8988T (cell line): Measurements from ENCODE around the gene GALNT7.
"Not testable (repeated sequence)": the region's sequence is repeated elsewhere in the genome, so short reads cannot be mapped to it uniquely, and the experiment has no call there.

ENCODE experiments used
- DNase-seq: peaks from one replicate; pipeline ENCODE4 v3.0.0; 2011

Gene GALNT7, protein sequence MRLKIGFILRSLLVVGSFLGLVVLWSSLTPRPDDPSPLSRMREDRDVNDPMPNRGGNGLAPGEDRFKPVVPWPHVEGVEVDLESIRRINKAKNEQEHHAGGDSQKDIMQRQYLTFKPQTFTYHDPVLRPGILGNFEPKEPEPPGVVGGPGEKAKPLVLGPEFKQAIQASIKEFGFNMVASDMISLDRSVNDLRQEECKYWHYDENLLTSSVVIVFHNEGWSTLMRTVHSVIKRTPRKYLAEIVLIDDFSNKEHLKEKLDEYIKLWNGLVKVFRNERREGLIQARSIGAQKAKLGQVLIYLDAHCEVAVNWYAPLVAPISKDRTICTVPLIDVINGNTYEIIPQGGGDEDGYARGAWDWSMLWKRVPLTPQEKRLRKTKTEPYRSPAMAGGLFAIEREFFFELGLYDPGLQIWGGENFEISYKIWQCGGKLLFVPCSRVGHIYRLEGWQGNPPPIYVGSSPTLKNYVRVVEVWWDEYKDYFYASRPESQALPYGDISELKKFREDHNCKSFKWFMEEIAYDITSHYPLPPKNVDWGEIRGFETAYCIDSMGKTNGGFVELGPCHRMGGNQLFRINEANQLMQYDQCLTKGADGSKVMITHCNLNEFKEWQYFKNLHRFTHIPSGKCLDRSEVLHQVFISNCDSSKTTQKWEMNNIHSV

DNA sequence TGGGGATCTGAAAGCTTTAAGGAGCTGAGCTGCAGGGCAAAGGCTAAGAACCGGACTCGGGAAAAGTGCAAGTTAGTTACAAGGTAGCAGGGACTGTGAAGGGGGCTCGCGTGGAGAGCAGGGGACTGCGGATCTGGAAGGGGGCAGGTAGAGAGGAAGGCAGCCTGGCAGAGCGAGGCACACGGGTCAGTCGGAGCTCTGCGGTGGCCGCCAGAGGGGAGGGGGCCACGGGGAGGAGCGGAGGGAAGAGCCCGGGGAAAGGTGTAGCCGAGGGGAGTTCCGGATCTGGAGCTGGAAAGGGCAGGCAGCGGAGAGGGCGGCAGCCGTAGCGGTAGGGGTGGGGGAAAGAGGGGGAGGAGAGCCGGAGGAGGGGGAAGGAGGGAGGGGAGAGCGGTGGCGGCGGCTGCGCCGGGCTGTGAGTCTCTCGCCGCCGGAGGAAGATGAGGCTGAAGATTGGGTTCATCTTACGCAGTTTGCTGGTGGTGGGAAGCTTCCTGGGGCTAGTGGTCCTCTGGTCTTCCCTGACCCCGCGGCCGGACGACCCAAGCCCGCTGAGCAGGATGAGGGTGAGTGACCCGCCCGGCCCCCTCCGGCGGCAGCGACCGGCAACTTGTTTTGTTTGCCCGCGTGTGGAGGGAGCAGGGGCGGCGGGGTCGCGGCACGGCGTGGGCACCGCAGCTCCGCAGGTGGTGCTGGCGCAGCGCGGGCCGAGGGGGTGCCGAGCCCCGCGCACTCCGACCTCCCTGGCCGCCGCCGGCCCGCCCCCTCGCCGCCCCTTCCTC, at the start of gene GALNT7:
Gene GALNT7 (plus strand): TSS at position 416 of the 782 bp plus-strand sequence. CDS start 25 bp downstream, at position 441.
- DNase-seq, result peak; percentile 70

DNA sequence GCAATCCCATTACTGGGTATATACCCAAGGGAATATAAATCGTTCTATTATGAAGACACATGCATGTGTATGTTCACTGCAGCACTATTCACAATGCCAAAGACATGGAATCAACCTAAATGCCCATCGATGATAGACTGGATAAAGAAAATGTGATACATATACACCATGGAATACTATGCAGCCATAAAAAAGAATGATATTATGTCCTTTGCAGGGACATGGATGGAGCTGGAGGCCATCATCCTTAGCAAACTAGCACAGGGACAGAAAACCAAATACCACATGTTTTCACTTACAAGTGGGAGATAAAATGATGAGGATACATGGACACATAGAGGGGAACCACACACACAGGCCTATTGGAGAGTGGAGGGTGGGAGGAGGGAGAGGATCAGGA, 49.8 kb upstream of the GALNT7 start:
- DNase-seq, result not testable (repeated sequence)

DNA sequence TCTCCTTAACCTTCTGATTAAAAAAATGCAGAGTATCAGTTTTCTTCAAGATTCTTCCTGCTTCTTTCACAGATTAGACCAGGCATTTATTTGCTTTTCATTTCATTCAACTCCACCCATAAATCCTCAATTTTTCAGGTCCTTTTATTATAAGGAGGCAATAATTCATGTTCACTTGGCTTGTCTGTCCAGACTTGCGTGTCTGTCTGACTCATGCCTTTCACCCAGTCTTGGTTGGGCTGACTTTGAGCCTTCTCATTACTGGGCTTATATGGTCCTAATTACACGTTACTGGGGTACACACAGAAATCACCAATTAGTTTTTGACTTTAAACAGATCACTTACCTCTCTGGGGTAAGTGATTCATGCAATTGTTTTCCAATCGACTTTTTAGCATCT, 48.8 kb upstream of the GALNT7 start:
- no peak for DNase-seq

DNA sequence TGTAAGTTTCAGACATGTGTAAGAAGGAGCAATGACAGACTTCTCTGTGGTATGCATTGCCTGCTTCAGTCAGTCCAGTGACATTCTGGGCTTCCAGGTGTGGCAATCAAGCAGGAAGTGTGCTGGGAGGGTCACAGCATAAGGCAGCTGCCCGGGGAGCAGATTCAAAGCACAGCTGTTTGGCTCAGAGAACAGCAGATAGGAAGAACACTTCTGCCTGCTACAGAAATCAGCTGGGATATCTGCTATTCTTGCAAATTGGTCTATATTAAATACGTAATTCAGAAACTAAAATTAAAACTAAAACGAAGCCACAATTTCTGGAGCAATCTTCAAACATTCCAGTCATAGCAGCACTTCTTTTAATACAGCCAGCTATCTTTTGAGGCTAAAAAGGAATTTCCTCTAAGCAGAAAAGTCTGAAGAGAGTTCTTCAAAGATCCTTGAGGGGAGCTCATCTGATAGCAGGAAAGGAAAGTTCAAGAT, 47.5 kb upstream of the GALNT7 start:
- no peak for DNase-seq

DNA sequence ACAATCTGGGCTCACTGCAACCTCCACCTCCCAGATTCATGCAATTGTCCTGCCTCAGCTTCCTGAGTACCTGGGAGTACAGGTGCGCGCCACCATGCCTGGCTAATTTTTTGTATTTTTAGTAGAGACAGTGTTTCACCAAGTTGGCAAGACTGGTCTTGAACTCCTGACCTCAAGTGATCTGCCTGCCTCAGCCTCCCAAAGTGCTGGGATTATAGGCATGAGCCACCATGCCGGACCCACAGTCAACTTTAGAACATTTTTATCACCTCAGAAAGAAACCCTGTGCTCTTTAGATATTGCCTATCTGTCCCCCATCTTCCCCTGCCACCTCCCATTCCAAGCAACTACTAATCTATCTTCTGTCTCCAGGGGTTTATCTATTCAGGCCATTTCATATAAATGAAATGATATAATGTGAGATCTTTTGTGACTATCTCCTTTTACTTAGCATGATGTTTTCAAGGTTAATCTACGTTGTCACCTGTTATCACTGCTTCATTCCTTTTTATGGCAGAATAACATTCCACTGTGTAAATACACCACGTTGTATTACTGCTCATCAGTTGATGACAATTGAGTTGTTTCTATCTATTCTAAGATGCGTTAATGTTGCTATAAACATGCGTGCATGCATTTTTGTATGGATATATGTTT, 44.3 kb upstream of the GALNT7 start:
- no peak for DNase-seq

DNA sequence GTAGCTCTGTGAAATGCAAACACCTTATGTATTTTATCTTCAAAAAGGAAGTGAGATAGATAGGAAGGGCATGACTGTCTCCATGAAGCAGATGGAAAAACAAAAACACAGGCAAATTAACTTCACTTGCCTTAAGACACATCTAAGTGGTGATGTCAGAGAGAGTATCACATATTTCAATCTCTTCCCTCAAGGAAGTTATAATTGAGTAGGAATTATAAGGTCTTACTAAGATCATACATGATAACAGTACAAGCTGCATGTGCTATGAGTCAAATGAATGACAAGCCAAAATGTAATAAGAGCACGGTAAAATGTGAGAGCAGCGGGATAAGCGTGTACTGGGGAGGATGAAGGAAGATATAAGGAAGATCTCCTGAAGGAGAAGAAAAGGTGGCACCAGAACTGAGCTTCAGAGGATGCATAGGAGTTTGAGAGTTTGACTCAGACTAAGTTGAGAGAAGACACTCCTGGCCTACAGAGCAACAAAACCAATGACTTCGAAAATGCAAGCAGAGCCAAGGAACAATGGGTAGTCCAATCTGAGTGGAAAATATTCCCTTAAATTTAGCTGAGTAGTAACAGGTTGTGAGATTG, 43.3 kb upstream of the GALNT7 start:
- no peak for DNase-seq

DNA sequence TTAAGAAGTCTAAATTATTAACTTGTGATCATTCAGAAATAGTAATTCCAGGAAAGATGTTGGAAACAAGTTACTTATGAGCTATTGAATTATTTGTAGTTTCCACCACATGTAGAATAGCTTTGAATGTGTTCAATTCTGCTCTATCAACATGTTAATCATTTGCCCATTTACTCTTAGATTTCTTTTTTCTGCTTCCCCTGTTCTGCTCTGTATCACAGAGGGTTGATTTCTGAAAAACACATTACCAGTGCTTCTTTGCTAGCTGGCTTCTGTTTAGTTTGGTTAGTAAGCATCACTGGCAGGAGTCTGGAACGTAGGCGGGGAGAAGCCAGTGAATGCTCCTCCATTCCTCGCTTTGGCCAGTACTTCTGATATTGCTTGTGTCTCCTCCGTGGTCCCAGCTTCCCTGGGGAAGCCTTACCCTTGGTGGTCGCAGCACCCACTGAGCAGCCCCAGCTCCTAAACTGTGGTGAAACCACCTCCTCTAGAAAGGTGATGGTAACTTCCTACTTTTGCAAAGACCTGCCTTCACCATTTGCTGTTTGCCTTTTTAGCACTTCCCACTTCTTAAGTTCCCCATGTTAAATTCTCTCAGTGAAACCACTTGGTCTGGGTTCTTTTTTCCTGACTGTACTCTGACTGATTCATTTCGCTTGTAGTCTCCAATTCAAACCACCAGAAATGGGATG, 40.3 kb upstream of the GALNT7 start:
- DNase-seq, result no peak

DNA sequence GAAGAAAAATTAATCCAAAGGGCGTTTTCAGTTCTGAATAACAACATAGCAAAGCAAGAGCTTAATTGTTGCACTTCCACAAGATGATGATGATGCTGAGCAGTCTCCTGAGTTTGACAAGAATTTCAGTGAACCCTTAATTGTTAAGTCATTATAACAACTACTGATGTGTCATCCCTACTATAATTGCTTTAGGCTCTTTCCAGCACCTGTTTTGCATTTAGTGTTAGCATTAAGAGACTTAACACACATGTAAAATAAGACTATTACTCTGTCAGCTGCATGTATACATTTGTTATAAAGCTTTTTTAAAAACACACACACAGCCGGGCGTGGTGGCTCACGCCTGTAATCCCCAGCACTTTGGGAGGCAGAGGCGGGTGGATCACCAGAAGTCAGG, 37.9 kb upstream of the GALNT7 start:
- no peak for DNase-seq

DNA sequence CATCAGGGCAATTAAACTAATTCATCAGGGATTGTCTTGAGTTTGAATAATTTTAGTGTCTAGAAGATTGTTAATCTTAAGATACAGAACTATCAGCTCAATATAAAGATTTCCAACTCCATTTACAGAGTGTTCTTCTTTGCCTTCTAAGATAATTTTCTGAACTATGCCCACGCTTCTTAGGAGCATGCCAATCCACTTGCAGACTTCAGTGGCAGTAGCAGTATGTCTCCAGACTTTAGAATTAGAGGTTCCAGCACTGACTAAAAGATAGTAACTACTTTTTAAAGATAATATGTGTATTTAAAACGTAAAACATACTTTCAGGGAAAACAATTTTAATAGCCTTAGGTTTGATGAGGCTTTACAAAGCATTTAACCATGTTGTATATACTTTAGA, 34.2 kb upstream of the GALNT7 start:
- DNase-seq, result no peak

DNA sequence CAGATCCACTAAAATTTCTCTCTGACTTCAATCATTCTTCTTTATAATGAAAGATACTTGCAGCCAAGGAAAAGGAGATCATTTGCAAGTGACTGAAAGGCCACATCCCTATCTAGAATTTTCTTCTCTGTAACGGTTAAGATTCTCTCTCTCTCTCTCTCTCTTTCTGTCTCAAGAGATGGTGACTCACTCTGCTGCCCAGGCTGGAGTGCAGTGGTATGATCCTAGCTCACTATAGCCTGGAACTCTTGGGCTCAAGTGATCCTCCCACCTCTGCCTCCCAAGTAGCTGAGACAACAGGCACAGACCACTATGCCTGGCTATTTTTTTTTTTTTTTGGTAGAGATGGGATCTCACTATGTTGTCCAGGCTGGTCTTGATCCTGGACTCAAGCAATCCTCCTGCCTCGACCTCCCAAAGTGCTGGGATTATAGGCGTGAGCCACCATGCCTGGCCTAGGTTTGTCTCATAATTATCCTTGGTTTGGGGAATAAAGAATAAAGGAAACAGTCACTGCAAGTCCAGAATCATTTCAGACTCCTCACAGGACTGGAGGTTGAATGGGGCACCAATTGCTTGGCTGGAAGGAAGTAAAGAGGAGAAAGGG, 33.3 kb upstream of the GALNT7 start:
- no peak for DNase-seq

DNA sequence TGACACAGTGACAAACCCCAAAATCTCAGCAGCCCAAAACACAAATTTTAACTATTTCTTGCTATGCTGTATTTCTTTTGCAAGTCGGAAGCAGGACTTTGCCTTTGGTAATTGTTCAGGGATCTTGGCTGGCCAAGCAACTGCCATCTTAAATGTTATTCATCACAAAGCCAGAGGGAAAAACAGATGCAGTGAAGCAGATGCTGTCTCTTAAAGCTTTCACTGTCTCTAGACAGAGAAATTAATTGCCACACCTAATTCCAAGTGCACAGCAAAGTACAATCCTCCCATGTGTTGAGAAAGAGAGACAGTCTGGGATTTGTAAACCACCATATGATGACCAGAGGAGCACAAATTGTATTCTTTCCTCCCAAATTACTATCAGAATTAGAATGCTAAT, 30.0 kb upstream of the GALNT7 start:
- no peak for DNase-seq

DNA sequence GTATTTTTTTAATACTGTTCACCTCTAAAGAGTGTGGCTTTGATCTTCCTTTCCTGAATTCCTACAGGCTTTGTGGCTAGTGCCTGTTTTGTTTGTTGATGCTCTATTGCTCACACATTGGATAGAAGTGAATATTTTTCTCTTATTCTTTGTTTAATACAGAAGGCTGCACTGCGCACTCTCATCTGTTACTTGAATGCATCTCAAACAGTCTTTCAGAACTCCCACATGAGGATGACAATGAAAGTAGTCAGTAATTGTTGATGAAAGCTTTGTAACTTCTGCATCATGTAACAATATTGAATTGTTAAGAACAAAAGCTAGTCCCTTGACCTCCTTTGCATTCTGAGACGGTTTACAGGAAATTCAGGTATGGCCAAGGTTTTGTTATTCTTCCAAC, 29.1 kb upstream of the GALNT7 start:
- DNase-seq, result no peak

DNA sequence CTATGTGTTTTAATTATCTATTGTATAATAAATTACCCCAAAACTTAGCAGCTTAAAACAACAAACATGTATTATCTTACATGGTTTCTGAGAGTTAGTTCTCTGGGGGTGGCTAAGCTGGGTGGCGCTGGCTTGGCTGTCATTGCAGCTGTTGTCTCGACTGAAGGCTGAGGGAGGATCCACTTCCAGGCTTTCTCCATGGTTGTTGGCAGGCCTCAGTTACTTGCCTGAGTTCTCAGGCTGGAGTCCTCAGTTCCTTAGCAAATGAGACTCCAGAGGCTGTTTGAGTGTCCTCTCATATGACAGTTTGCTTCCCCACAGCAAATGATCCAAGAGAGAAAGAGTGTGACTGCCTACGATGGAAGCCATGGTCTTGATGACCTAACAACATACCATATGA, 23.5 kb upstream of the GALNT7 start:
- no peak for DNase-seq

DNA sequence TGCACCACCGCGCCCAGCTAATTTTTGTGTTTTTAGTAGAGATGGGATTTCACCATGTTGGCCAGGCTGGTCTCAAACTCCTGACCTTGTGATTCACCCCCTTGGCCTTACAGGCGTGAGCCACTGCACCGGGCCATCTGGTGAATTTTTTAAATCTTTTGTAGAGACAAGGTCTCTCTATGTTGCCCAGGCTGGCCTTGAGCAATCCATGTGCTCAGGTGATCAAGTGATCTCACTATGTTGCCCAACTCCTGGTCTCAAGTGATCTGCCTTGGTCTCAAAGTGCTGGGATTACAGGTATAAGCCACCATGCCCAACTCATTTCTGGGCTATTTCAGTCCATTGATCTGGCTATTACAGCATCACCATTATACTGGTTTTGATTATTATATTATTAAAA, 22.2 kb upstream of the GALNT7 start:
- no peak for DNase-seq

DNA sequence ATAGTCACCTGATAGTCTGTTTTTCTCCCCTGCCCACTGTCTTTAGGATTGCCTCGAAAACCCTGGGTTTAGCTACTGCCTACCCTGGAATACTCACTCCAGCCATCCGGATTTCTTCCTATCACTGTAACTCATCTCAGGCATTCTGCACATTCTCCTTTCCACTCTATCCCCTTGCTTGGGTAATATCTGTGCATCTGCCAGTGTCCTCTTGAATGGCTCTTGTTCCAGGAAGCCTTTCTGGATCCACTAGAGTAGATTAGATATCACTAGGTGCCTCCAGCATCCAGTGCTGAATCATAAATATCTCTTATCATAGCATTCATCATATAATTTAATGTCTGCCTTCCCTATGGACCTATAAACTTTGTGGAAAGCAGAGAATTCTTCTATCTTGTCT, 17.1 kb upstream of the GALNT7 start:
- DNase-seq, result no peak

DNA sequence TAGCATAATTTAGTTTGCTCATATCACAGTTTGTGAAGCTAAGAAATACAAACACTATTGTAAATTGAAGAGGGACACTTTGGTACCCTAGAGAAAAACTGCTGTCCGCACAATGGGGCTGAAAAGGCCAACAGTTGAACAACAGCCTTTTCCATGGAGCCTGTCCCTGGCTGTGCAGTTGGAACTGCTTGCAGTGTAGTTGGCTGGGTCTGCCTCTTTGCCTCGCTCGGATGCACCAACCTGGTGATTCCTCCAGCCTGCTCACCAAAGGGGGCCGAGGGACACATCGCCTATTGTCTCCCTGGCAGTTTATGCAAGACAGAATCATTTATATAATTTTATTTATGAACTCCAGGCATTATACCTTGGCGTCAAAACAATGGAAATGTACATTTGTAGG, 16.5 kb upstream of the GALNT7 start:
- no peak for DNase-seq

DNA sequence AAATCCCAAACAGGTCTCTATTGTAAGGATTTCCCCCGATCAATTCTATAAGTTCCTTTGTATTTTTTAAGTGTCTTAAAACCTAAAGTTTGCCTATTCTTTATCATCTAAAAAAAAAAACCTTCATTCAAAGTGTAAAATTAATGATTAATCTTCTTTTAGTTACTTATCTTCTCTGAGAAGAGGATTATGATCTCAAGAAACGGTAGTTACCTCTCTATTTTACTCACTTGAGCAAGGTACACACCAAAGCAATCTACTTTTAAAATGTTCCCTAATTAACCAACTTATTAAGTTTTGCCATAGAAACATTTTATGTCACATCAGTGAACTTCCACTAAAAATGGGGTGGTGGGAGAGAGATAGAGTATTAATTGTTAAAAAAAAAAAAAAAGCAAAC, 15.2 kb upstream of the GALNT7 start:
- no peak for DNase-seq

DNA sequence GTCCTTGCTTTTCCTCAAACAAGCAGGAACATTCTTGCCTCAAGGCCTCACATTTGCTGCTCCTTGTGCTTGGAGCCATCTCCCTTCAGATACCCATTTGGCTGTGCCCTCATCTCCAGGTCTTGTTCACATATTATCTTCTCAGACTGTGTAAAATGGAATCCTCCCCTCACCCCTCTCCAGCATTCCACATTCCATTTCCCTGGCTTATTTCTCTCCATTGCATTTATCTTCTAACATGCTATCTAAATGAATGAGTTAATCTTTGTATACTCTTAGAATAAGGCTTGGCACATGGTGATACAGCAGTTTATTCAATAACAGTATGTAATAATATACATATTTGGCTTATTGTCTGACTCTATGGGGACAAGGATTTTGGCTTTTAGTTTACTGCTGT, 8.8 kb upstream of the GALNT7 start:
- no peak for DNase-seq

DNA sequence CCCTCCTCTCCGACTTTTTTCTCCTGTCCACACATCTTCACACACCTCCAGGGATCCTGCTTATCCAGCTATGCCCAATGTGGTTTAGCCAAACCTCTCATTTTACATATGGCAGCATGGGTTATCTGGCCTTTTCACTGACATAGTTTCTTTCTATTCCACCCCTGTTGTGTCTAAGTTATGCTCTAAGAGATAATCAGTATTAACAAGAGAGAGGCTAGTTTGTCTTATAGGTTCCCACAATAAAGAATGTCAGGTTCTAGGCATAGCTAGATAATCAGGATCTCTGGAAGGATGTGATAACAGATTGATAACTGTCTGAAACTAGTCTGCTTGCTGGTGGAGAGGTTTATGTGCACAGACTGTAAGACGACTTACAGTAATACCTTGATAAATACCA, 7.7 kb upstream of the GALNT7 start:
- DNase-seq, result no peak

DNA sequence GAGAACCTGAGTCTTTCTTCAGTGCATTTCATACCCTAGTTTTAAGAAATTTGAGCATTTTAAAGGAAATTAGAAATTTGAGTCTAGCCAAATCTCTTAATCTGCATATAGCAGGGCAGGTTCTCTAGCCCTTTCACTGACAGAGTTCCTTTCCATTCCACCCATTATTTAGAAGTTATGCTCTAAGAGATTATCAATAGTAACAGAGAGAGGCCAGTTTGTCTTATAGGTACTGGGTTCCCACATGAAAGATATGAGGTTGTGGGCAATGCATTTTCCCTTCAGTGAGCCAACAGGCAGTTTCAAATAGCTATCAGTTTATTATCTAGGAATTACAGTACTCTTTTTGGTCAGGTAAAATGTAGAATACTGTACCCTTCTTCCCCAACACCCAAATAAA, 7.3 kb upstream of the GALNT7 start:
- no peak for DNase-seq

DNA sequence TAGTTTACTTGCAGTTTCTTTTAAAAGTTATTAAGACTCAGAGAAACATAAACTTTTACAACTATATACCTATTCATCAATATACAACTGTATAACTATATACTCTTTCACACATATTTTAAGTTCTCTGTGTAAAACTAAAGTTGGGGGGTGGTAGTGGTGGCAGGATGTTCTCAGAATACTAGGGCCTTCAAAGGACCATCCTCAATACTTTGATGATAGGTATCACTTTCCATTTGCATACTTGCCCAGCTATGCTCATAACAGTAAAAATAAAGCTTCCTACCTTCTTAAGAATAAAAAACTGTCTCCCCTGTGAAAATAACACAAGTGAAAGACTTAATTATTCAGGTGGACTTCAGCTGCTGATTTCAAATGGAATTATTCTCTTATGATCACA, 2.9 kb upstream of the GALNT7 start:
- no peak for DNase-seq

DNA sequence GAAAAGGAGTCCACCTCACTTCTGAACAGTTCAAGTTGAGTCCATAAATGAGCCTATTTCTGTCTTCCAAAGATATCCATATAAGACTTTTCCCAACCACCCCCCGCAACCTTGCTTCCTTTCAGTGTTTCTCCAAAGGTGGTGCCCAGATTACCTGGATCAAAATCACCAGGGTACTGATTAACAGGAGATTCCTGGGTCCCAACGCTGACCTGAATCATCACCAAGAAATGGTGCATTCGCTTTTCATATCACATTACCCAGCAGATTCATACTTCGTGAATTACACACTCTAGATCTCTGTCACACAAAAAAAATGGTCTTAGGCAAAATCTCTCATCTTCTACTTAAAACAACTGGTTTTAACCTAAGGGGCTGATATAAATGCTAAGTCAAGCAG, 2.1 kb upstream of the GALNT7 start:
- no peak for DNase-seq
